Measurements from ENCODE around the gene TRIO. TPM values are rescaled to one million over a fixed set of nuclear protein-coding genes. Genes with fewer than 3 reads are reported as not detected.
"Not testable (repeated sequence)": the region's sequence is repeated elsewhere in the genome, so short reads cannot be mapped to it uniquely, and the experiment has no call there.

TRIO gene
- total RNA-seq, 2 donors from 2014 or later = 50.4 to 60.8 TPM

DNA sequence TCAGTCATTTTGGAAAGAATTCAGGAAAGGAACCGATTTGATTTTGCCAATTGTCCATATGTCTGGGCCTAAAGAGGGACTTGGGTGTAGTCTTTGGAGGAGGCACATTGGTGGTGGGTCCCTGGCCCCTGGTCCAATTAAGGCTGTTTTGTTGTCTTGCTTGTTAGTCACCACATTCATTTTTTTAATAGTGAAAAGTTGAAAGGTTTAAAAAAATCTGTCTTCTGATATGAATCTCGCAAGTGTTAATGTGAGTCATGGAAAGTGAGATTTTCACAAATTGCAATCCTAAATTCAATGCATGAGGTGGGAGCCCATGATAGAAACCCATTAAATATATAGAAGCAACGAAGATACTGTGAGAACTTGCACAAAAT is 272.5 kb downstream of the TRIO start:
- intact Hi-C loops (cut with DNase I) = no loop called here
- no peak for DNase-seq
- ATAC-seq = no peak

- intact Hi-C loops (cut with DNase I) = no loop called here
- DNase-seq (no peak), ATAC-seq (no peak)
Observed at GRCh38 chr5:14416621-14417275, 273.6 kb downstream of the TRIO start.

GRCh38 chr5:14417276-14417730 is 274.2 kb downstream of the TRIO start:
- no peak for DNase-seq
- intact Hi-C loops (cut with DNase I) = no loop called here
- peak; percentile 59 to 63 for ATAC-seq

DNA sequence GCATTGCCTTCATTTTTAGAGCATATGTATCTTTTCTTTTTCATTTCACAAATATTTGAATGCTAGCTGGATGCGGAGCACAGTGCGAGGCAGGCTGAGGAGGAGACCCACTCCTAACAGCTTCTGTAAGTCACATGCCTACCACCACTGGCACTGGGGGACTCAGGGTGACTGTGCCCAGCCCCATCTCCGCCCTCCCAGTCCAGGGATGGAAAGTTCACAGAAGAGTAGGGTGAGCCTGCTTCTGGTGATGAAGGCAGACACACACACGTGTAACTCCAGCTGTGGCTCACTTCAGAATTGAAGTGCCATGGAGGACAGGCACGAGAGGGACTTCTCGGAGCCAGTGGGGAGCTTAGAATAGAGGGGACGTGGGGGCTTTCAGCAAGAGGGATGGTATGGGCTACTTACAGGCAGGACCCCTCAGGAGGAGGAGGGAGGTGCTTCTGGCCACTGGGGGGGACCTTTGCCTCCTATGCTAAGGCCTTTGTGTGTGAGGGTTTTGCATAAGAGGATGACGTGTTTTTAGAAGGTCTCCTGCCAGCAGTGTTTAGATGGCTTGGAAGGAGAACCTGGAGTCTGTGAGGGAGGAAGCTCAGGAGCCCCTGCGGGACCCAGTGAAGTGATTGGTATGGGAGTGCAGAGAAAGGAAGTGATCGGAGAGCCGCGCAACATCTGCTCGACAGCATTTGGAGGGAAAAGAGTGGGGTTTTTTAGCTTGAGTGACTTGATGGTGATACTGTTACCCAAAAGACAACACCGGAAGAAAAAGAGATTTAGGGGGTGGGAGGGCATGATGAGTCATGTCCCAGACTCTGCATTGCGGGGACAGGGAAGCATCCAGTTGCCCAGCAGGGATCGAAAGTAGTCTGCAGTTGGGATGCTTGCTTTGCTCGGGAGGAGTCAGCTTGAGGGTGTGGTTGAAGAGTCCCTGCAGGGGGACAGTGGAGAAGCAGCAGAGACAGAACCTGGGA is 274.9 kb downstream of the TRIO start:
- DNase-seq = no peak
- intact Hi-C loops (cut with DNase I) = no loop called here
- ATAC-seq = peak; percentile 26 to 41

- no peak for DNase-seq
- no peak for ATAC-seq
- intact Hi-C loops (cut with DNase I) = no loop called here
Observed at GRCh38 chr5:14419686-14420085, 276.5 kb downstream of the TRIO start.

GRCh38 chr5:14420101-14420811 is 277.1 kb downstream of the TRIO start:
- DNase-seq = no peak
- no peak for ATAC-seq
- intact Hi-C loops (cut with DNase I) = no loop called here

DNA sequence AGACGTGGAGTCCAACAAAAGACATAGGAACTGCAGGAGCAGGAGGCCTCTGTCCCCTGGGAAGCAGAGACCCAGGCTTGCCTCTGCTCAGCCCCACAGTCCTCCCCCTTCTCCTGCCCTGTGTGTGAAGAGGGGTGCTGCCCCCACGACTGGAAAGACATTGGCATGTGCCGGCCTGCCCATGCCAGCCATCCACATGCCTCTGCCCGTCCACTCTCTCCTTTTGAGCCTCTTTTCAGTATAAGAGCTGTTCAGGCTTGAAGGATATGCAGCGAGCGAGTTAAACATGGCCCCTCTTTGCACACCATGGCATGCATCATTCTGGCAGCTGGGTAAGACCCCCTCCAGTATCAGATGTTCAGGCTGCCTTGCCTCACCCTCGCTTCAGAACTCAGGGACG is 278.7 kb downstream of the TRIO start:
- DNase-seq (no peak), ATAC-seq (no peak)
- intact Hi-C loops (cut with DNase I) = no loop called here

DNA sequence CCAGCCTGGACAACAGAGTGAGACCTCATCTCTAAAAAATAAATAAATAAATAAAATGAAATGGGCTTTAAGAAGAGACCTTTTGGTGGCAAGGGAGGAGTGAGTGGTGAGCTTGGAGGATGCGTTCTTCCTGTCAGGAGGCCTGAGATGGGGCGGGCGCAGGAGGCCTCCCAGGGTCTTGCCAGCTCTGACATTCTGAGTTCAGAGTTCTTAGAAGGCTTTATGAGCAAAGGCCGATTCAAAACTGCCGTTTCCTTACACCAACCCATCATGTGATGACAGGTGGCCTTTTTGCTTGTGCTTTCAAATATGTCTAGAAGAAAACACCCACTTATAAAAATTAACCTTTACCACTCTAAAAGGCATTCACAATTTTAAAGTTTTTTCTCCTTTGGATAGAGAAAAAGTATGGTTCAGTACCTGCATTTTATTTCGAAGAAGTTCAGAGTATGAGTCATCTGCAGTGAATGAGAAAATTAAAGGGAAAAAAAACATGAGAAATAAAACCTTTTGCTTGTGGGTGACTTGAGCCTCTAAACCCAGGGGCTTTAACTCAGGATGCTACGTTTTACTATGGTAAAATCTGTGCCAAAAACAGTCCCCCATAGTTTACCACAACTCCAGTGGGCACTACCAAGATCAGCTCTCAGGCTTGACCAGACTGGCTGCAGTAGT is 281.0 kb downstream of the TRIO start:
- DNase-seq = no peak
- intact Hi-C loops (cut with DNase I) = no loop called here
- no peak for ATAC-seq

DNA sequence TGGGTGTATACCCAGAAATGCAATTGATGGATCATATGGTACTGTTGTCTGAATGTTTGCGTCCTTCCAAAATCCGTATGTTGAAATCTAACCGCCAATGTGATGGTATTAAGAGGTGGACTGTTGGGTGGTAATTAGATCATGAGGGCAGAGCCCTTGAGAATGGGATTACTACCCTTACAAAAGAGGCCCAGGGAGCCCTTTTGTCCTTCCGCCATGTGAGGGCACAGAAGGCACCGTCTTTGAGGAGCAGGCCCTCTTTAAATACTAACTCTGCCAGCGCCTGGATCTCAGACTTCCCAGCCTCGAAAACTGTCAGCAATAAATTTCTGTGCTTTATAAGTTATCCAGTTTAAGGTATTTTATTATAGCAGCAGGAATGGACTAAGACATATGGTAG is 282.4 kb downstream of the TRIO start:
- DNase-seq (no peak), ATAC-seq (no peak)
- intact Hi-C loops (cut with DNase I) = no loop called here

- intact Hi-C loops (cut with DNase I) = no loop called here
- no peak for DNase-seq
- no peak for ATAC-seq
Observed at GRCh38 chr5:14426521-14426920, 283.4 kb downstream of the TRIO start.

DNA sequence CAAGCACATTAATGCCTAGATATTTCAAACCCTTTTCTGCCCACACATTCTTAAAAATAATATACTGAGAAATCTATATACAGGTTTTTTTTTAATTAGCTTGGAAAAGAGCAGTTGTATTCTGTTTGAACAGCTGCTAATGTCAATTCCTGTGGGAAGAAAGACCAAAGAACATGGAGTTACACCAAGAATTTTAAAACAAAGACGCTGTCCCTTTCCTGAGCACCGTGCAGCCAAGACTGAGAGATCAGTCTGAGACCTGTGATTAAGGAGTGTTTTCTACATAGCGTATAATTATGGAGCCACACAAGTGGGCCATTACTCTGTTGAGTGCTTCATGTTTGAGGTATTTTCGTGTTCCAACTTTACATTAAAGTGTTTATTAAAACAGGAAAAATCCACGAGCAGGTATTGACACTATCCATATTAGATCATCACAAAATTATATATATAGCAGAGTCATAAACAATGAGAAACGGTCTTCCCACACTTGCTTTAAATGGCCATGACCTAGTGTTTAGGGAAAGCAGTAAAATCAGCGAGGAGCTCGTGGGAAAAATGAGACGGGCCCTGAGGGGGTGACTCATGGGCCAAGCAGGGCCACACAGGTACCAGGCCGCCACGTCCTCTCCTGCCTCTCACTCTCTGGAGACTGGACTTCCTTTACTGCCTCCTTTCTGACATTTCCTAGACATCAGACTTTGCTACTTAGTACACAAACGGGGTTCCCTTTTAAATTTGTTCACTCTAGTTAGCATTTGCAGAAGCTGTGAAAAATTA is 285.4 kb downstream of the TRIO start:
- intact Hi-C loops (cut with DNase I) = no loop called here
- ATAC-seq = peak; percentile 11 to 67
- no peak for DNase-seq

- peak; percentile 45 for DNase-seq
- ATAC-seq = peak; percentile 69 to 79
- intact Hi-C loops (cut with DNase I) = no loop called here
Observed at GRCh38 chr5:14429101-14430050, 286.2 kb downstream of the TRIO start.

GRCh38 chr5:14431534-14431933 is 288.4 kb downstream of the TRIO start:
- no peak for DNase-seq
- intact Hi-C loops (cut with DNase I) = no loop called here
- no peak for ATAC-seq

- intact Hi-C loops (cut with DNase I) = no loop called here
- DNase-seq (no peak), ATAC-seq (no peak)
Observed at GRCh38 chr5:14432931-14433589, 289.9 kb downstream of the TRIO start.

DNA sequence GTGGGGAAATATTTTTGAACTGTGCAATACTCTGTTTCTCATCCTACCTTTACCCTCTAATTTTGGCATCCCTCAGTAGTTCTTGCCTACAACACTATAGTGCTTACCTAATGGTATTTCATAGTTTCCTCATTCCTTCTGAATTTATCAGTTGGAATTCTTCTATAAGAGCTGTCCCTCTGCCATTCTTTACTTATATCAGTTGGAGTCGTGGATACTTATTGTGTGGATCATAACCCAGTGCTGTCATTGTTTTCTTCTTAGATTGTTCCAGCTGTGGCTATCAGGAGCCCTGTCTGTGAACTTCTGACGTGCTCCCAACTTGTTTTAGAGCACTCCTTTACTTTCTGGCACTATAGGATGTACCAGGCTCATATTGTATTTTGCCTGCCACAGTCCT is 292.3 kb downstream of the TRIO start:
- ATAC-seq (no peak), DNase-seq (no peak)
- intact Hi-C loops (cut with DNase I) = no loop called here

GRCh38 chr5:14436122-14436521 is 293.0 kb downstream of the TRIO start:
- intact Hi-C loops (cut with DNase I); DNase-seq; ATAC-seq: not testable (repeated sequence)

Measured in left cardiac atrium (tissue), 4 donors.